Measurements from ENCODE around the gene PTPRD. TPM values are rescaled to one million over a fixed set of nuclear protein-coding genes. Genes with fewer than 3 reads are reported as not detected.

Gene PTPRD
- total RNA-seq, 1 donor from 2014 or later, result 136 TPM

DNA sequence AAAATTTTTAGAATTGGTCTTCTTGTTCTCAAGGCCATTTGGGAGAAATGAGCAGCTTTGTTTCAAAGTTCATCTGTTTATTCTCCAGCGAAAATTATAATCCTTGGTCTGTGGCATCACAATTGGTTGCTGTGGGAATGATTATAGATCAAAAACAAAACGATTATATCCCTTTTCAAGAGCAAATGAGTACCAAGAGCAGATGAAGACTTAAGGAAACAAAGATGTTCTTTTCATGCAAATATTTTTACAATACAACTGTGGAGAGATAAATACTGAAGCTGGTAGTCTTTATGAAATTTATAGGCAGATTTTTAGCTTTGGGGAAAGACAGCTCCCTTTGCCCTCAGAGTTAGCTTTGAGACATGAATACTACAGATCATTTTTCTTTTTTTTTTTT, 2192.4 kb downstream of the PTPRD start:
- Histone ChIP-seq H3K9ac (no peak overlapping the region), H3K36me3 (no peaks in the 10 kb centered on the region), H3K4me2 (no peak overlapping the region), H3F3A (ENCODE audit: low read depth) (no peaks in the 10 kb centered on the region), H3K4me1 (no peaks in the 10 kb centered on the region), H3K27me3 (no peaks in the 10 kb centered on the region), H3K4me3 (no peak overlapping the region), H4K20me1 (ENCODE audit: low read depth) (no peaks in the 10 kb centered on the region), H2AFZ (replicated peaks) (no peak overlapping the region), H3K9me3 (ENCODE audit: low read depth) (no peaks in the 10 kb centered on the region), H3K27ac (no peak overlapping the region), H3K79me2 (ENCODE audit: low read depth) (no peaks in the 10 kb centered on the region)
- no peaks in the 10 kb centered on the region for H3K9me3 Mint-ChIP-seq
- no peak for DNase-seq (ENCODE audit: low spot score)
- peaks cover 11% of the 10 kb centered on the region for H3K36me3 Mint-ChIP-seq
- H3K27me3 Mint-ChIP-seq (ENCODE audit: insufficient read depth, low read depth), result peaks cover 2% of the 10 kb centered on the region
- TF ChIP-seq EZH2 (IDR thresholded peaks at IDR 0.05) (no peak), EZH2phosphoT487 (IDR thresholded peaks at IDR 0.05) (no peak)
- TF ChIP-seq, protein P1, sequence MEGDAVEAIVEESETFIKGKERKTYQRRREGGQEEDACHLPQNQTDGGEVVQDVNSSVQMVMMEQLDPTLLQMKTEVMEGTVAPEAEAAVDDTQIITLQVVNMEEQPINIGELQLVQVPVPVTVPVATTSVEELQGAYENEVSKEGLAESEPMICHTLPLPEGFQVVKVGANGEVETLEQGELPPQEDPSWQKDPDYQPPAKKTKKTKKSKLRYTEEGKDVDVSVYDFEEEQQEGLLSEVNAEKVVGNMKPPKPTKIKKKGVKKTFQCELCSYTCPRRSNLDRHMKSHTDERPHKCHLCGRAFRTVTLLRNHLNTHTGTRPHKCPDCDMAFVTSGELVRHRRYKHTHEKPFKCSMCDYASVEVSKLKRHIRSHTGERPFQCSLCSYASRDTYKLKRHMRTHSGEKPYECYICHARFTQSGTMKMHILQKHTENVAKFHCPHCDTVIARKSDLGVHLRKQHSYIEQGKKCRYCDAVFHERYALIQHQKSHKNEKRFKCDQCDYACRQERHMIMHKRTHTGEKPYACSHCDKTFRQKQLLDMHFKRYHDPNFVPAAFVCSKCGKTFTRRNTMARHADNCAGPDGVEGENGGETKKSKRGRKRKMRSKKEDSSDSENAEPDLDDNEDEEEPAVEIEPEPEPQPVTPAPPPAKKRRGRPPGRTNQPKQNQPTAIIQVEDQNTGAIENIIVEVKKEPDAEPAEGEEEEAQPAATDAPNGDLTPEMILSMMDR (IDR thresholded peaks at IDR 0.05), result no peak
- no peaks in the 10 kb centered on the region for H3K4me1 Mint-ChIP-seq
- no peak overlapping the region for H3K27ac Mint-ChIP-seq
- H3K4me3 Mint-ChIP-seq, result no peak overlapping the region

DNA sequence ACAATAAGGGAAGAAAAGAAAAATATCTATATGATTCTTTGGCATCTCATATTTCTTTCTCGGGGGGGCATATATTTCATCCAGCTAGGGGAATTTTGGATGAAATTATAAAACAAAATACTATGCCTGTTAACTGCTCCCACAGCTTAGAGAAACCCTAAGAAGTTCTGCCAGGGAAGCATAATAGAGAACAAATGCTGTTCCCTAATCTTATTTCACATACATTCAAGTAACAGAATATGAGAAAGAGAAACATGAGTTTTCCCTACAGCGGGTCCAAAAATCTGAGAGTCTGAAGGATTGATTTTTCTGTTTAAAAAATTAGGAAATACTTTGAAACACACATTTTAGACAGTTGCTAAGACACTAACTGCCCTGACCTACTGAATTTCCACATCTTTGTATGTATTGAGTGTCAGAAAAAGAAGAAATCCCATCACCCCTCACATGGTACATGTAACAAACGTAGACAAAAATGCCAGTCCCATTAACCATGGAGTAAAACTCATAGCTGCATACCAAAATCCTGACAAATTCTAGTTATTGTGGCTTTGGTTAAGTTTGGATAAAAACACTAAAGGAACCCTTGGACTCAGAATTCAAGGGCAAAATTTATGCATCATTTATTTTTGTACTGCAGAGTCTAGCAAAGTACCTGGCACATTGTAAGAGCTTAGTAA, 2193.1 kb downstream of the PTPRD start:
- Histone ChIP-seq H3K4me1 (no peaks in the 10 kb centered on the region), H4K20me1 (ENCODE audit: low read depth) (no peaks in the 10 kb centered on the region), H3K79me2 (ENCODE audit: low read depth) (no peaks in the 10 kb centered on the region), H3K9me3 (ENCODE audit: low read depth) (no peaks in the 10 kb centered on the region), H3K27me3 (no peaks in the 10 kb centered on the region), H3K27ac (no peak overlapping the region), H3K9ac (no peak overlapping the region), H3K4me2 (no peak overlapping the region), H3K4me3 (no peak overlapping the region), H3F3A (ENCODE audit: low read depth) (no peaks in the 10 kb centered on the region), H3K36me3 (no peaks in the 10 kb centered on the region), H2AFZ (replicated peaks) (no peak overlapping the region)
- Mint-ChIP-seq H3K27me3 (ENCODE audit: insufficient read depth, low read depth) (peaks cover 2% of the 10 kb centered on the region), H3K9me3 (no peaks in the 10 kb centered on the region), H3K4me1 (no peaks in the 10 kb centered on the region), H3K36me3 (peaks cover 7% of the 10 kb centered on the region), H3K4me3 (no peak overlapping the region), H3K27ac (no peak overlapping the region)
- TF ChIP-seq, protein P1 (IDR thresholded peaks at IDR 0.05), result no peak
- TF ChIP-seq EZH2 (IDR thresholded peaks at IDR 0.05) (no peak), EZH2phosphoT487 (IDR thresholded peaks at IDR 0.05) (no peak)
- no peak for DNase-seq (ENCODE audit: low spot score)

DNA sequence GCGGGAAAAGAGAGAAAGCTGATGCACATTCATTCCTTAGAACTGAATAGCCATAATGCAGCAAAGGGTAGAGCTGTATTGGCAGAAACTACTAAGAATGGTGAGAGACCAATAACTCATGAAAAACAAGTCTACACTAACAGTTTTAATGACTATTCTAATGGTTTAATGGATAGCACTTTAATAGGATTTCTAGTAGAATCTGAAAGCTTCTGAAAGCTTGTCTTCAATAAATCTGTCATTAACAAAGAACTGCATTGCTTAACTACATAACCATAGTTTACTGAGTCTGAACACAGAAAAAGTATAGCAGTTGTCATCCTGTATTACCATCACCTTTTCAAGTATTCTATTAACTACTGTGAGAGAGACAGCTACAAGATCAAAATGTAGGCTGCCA, 2195.5 kb downstream of the PTPRD start:
- Mint-ChIP-seq H3K9me3 (no peaks in the 10 kb centered on the region), H3K27ac (no peak overlapping the region), H3K4me3 (no peak overlapping the region), H3K36me3 (peaks cover 9% of the 10 kb centered on the region), H3K27me3 (ENCODE audit: insufficient read depth, low read depth) (peaks cover 2% of the 10 kb centered on the region), H3K4me1 (no peaks in the 10 kb centered on the region)
- no peak for DNase-seq (ENCODE audit: low spot score)
- H3K4me1 ChIP-seq, result no peaks in the 10 kb centered on the region
- H3K4me3 ChIP-seq, result no peak overlapping the region
- no peaks in the 10 kb centered on the region for H3K27me3 ChIP-seq
- H2AFZ ChIP-seq (replicated peaks), result no peak overlapping the region
- no peaks in the 10 kb centered on the region for H3K79me2 ChIP-seq (ENCODE audit: low read depth)
- TF ChIP-seq, protein P1 (IDR thresholded peaks at IDR 0.05), result no peak
- TF ChIP-seq EZH2phosphoT487 (IDR thresholded peaks at IDR 0.05) (no peak), EZH2 (IDR thresholded peaks at IDR 0.05) (no peak)
- H3K4me2 ChIP-seq, result no peak overlapping the region
- H4K20me1 ChIP-seq (ENCODE audit: low read depth), result no peaks in the 10 kb centered on the region
- no peak overlapping the region for H3K9ac ChIP-seq
- no peaks in the 10 kb centered on the region for H3F3A ChIP-seq (ENCODE audit: low read depth)
- no peaks in the 10 kb centered on the region for H3K9me3 ChIP-seq (ENCODE audit: low read depth)
- H3K36me3 ChIP-seq, result no peaks in the 10 kb centered on the region
- H3K27ac ChIP-seq, result no peak overlapping the region

All from neural progenitor cell (in vitro differentiated cells).